ENCODE results near the gene RAB22A. TPM values are rescaled to one million over a fixed set of nuclear protein-coding genes. Genes with fewer than 3 reads are reported as not detected.

The RAB22A gene
- total RNA-seq, 1 donor from 2014 or later: 27.1 TPM

DNA sequence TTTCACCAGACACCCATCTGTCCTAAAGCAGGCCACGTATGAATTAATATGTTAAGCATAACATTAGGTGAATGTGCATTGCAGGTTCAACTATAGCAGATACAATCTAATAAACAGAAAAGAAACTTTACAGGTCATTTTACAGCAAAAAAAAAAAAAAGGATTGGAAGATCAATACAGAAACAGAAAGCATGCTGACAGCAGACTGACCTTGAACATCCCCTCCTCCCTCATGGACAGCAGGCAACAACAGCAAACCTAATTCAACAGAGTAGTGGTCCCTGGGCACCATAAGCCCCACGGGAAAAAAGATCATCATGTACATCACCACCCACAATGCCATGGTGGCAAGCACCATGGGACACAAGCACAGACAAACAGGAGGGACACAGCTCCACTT lies 12.1 kb upstream of the RAB22A start:
- intact Hi-C loops (cut with DNase I): no loop called here
- no peak for DNase-seq (ENCODE audit: low spot score)
- no peak for ATAC-seq

DNA sequence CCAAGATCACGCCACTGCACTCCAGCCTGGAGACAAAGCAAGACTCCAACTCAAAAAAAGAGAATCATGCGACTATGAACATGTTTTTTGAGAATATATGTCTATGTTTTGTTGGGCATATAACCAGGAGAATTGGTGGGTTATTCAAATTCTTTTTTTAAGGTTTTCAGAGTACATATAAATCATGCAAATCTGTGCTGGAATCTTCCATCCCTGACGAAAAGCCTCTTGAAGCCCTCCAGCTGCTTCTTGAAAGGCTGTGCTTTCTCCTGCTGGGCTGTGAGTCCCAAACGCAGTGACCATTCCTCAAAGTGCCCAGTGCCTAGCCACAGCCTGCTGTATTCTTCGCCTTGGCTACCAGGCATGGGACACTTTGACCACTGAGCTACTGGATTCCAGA lies 9.2 kb upstream of the RAB22A start:
- DNase-seq (ENCODE audit: low spot score) (no peak), ATAC-seq (no peak)
- intact Hi-C loops (cut with DNase I): no loop called here

DNA sequence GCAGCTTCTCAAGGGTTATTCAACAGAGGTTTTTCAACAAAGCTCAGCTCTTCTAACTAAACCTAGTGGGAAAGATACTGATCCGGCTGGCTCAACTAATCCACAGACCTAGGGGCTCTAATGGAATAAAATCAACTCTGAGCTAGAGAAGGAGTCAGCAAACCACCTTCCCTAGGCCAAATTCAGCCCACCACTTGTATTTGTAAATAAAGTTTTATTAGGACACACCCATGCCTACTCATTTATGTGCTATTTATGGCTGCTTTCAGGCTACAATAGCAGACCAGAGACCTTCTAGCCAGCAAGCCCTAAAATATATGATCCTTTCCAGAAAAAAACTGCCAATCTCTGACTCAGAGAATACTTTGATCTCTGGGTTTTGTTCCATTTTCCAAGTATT lies 6.0 kb upstream of the RAB22A start:
- no peak for ATAC-seq
- intact Hi-C loops (cut with DNase I): no loop called here
- DNase-seq (ENCODE audit: low spot score): no peak

- DNase-seq (ENCODE audit: low spot score) (no peak), ATAC-seq (no peak)
- intact Hi-C loops (cut with DNase I): no loop called here
These were observed 4.5 kb upstream of the RAB22A start for GRCh38 chr20:58305061-58305460.

GRCh38 chr20:58306421-58307261 lies 2.9 kb upstream of the RAB22A start:
- intact Hi-C loops (cut with DNase I): no loop called here

GRCh38 chr20:58307270-58307669 lies 2.2 kb upstream of the RAB22A start:
- ATAC-seq (no peak), DNase-seq (ENCODE audit: low spot score) (no peak)
- intact Hi-C loops (cut with DNase I): no loop called here

More at GRCh38 chr20:58306421-58307261, 2.9 kb upstream of the RAB22A start:
- DNase-seq (ENCODE audit: low spot score): no peak
- peak; percentile 7 for ATAC-seq

- no peak for DNase-seq (ENCODE audit: low spot score)
- intact Hi-C loops (cut with DNase I): no loop called here
- ATAC-seq: no peak
These were observed 1.2 kb upstream of the RAB22A start for GRCh38 chr20:58308290-58308679.

DNA sequence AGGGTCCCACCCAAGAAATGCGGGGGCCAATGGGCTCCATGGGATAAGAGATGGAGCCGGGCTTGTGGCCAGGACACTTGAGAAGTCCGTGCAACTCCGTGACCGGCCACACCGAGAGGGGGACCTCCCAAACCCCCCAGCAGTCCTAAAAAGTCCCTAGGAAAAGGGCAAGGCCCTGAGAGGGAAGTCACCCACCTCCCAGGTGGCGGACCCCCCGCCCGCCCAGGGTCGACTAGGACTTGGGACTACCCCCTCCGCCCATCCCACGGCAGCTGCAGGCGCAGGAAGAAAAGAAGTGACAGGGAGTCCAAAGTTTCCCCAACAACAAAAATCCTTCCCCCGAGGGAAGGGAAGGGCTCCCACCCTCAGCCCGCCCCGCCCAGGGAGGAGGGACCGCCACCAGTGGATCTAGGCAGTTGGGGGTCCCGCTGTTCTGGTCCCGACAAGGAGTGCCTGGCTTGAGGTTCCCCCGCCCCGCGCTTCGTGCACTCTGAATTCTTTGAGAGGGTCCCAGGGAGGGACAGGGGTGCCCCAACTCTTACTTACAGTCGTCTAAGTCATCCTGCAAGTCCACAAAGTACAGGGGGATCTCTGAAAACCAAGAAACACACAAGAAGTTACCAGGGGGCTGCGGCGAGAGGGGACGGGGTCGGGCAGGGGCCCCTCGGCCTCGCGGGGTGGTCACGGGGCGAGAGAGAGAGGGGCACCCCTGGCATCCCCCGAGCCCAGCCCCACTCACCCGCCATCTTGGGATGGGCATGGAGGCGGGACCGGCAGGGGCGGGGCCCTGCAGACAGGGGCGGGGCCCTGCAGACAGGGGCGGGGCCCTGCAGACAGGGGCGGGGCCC lies 611 bp upstream of the RAB22A start:
- DNase-seq (ENCODE audit: low spot score): peak; percentile 84
- intact Hi-C loops (cut with DNase I): no loop called here
- ATAC-seq: peak; percentile 95

DNA sequence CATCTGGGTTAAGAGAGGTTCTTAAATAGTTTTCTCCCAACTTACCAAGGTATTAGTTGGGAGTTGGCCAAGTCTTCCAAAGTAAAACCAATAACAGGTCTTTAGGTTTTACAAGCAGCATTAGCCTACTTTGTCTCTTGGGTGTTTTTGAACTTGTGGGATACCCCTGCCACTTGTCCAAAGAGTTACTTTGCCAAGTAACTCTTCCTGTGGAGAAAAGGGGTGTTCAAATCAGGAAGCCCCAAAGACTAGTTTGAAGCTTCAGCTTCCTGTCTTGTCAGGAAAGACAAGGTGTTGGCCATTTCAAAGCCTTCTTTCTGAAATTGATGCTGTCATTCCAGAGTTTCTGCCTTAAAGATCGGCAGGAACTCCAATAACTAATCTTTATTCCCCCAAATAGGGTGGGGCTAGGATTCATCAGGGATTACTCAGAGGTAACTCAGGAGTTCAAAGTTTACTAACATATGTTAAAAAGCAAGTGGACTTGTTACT lies 822 bp downstream of the RAB22A start:
- no peak for DNase-seq (ENCODE audit: low spot score)
- no peak for ATAC-seq
- intact Hi-C loops (cut with DNase I): no loop called here

DNA sequence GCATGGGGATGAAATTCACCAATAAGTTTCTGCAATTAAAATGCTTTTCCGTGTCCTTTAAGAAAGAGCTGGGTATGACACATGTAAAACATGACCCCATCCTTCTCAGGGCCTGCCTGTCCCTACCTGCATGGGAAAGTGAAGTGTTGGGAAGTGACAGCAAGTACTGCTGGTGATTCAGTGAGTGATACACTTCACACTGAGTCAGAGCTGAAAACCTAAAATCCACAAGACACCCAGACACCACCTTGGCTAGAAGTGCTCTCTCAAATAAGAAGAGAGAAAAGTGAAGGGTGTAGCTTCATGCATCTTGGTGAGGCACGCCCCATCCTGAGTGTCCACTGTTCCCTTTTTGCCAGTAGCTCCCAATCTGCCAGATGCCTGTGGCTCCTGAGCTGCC lies 3.3 kb downstream of the RAB22A start:
- no peak for ATAC-seq
- intact Hi-C loops (cut with DNase I): no loop called here
- no peak for DNase-seq (ENCODE audit: low spot score)

DNA sequence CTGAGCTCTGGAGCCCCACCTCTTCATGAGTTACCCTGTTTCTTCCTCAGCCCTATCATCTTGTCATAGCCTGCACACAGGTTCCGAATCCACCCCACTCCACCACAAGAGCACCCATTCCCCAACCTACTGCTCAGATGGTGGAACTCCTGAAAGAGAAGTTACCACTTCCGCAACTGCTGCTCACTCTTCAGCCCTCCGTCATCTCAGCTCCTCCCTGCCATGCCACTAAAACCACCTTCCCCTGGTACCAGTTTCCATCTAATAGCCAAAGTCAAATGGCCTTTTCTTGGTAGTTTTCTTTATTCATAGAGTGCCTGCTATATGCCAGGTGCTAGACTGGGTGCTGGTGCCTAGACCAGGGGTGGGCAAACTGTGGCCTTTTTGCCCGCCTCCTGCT lies 3.9 kb downstream of the RAB22A start:
- no peak for ATAC-seq
- intact Hi-C loops (cut with DNase I): no loop called here
- no peak for DNase-seq (ENCODE audit: low spot score)

- intact Hi-C loops (cut with DNase I): no loop called here
- ATAC-seq: no peak
- DNase-seq (ENCODE audit: low spot score): no peak
These were observed 11.7 kb downstream of the RAB22A start for GRCh38 chr20:58321205-58321604.

DNA sequence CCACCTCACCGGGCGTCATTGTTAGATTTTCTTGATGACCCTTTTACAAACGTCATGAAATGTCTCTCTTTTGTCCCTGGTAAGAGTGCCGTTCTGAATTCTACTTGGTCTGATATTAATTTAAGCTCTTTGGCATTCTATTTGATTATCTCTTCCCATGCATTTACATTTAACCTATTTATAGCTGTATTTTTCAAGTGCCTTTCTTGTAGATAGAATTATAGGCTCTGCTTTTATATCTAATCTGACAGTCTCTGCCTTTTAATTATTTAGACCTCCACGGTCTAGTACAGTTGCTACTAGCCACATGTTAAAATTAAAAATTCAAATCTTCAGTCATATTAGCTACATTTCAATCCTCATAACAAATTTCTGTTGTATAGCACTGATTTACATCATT lies 12.6 kb downstream of the RAB22A start:
- ATAC-seq: no peak
- intact Hi-C loops (cut with DNase I): no loop called here

DNA sequence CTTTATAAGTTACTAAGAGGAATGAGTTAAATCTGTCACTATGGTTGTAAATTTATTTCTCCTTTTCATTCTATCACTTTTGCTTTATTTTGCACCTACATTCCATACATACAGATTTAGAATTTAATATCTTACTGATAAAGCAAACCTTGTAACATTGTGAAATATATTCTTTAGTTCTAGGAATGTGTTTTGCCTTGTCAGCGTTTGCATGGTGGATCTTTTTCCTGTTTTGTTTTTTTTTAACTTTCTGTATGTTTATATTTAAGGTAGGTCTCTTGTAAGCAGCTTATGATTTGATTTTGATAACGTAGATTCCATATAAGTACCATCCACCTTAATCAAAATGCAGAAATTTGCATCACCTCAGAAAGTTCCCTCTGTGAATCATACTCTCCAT lies 16.4 kb downstream of the RAB22A start:
- DNase-seq (ENCODE audit: low spot score): no peak
- ATAC-seq: no peak
- intact Hi-C loops (cut with DNase I): no loop called here

More for the DNA sequence above, 12.6 kb downstream of the RAB22A start:
- DNase-seq (ENCODE audit: low spot score): no peak

GRCh38 chr20:58327211-58327610 lies 17.7 kb downstream of the RAB22A start:
- peak; percentile 67 for ATAC-seq
- DNase-seq (ENCODE audit: low spot score): no peak
- intact Hi-C loops (cut with DNase I): no loop called here

GRCh38 chr20:58328836-58329235 lies 19.3 kb downstream of the RAB22A start:
- ATAC-seq (no peak), DNase-seq (ENCODE audit: low spot score) (no peak)
- intact Hi-C loops (cut with DNase I): no loop called here

GRCh38 chr20:58329711-58330110 lies 20.2 kb downstream of the RAB22A start:
- intact Hi-C loops (cut with DNase I): no loop called here
- no peak for DNase-seq (ENCODE audit: low spot score)
- ATAC-seq: no peak

GRCh38 chr20:58330249-58330648 lies 20.7 kb downstream of the RAB22A start:
- DNase-seq (ENCODE audit: low spot score) (no peak), ATAC-seq (no peak)
- intact Hi-C loops (cut with DNase I): no loop called here

DNA sequence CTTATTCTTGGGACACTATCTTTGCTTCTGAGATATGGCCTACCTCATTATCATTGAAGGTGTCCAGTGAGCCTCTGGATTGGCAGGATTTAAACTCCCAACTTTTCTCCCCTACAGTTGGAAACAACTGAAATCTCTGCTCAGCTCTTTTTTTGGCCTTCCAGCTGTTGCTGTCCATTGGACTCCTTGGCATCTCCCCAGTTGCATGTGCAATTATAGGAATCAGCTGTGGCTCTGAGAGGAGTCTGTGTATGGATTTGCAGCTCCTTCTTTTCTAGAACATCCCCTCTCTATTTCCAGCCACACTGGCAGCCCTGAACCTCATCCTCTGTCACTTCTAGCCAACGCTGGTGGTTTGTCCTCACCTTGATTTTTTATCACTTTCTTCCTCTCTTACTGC lies 21.2 kb downstream of the RAB22A start:
- no peak for ATAC-seq
- intact Hi-C loops (cut with DNase I): no loop called here
- DNase-seq (ENCODE audit: low spot score): no peak

GRCh38 chr20:58331961-58332551 lies 22.5 kb downstream of the RAB22A start:
- DNase-seq (ENCODE audit: low spot score) (no peak), ATAC-seq (no peak)
- intact Hi-C loops (cut with DNase I): no loop called here
